B cell (primary cell): ENCODE results near the gene SSUH2.

Experiments
- CTCF ChIP-seq: fragments of 200-600 bp; IDR thresholded peaks from one replicate; pipeline ENCODE4 v1.8.0; 2022; ENCODE audit warnings: antibody characterized with exemption, mild to moderate bottlenecking
- EZH2 ChIP-seq: IDR thresholded peaks from 2 replicates; pipeline ENCODE4 v1.6.1; 2012; ENCODE audit warnings: borderline replicate concordance, low read depth, mild to moderate bottlenecking, moderate library complexity, low read length; ENCODE audit not compliant: insufficient read depth, poor library complexity, severe bottlenecking

GRCh38 chr3:8622873-8623691 lies 21.5 kb downstream of the SSUH2 start:
- peak; percentile 78 for TF ChIP-seq CTCF
- TF ChIP-seq EZH2, result no peak
